GM06990 (cell line): ENCODE data around the gene TEX22.

Experiments
- DNase-seq: peaks from one replicate; pipeline ENCODE4 v3.0.0-alpha.2; 2011; ENCODE audit not compliant: insufficient read length; ENCODE audit errors: extremely low read depth
- H3K27me3 ChIP-seq: replicated peaks from 2 replicates; pipeline ENCODE4 v1.6.0; 2011; ENCODE audit warnings: low read length; ENCODE audit not compliant: control insufficient read depth, insufficient read depth
- H3K36me3 ChIP-seq: 2 replicates; pipeline ENCODE4 v1.5.1; 2011; ENCODE audit warnings: low read length; ENCODE audit not compliant: control insufficient read depth, insufficient read depth
- H3K4me3 ChIP-seq: replicated peaks from 2 replicates; pipeline ENCODE4 v1.5.1; 2011; ENCODE audit warnings: low read depth, mild to moderate bottlenecking, control low read depth, low read length
- TF ChIP-seq, protein P1 (sequence below): IDR thresholded peaks from 2 replicates; pipeline ENCODE4 v1.5.1; 2011; ENCODE audit warnings: low read length, control low read depth, mild to moderate bottlenecking, inconsistent platforms; ENCODE audit not compliant: insufficient read depth, poor library complexity, severe bottlenecking

Gene TEX22

GRCh38 chr14:105388110-105388951, 10.0 kb upstream of the TEX22 start:
- TF ChIP-seq, protein P1, sequence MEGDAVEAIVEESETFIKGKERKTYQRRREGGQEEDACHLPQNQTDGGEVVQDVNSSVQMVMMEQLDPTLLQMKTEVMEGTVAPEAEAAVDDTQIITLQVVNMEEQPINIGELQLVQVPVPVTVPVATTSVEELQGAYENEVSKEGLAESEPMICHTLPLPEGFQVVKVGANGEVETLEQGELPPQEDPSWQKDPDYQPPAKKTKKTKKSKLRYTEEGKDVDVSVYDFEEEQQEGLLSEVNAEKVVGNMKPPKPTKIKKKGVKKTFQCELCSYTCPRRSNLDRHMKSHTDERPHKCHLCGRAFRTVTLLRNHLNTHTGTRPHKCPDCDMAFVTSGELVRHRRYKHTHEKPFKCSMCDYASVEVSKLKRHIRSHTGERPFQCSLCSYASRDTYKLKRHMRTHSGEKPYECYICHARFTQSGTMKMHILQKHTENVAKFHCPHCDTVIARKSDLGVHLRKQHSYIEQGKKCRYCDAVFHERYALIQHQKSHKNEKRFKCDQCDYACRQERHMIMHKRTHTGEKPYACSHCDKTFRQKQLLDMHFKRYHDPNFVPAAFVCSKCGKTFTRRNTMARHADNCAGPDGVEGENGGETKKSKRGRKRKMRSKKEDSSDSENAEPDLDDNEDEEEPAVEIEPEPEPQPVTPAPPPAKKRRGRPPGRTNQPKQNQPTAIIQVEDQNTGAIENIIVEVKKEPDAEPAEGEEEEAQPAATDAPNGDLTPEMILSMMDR, result no peak
- Histone ChIP-seq H3K4me3 (no peak overlapping the region), H3K36me3 (no peaks in the 10 kb centered on the region), H3K27me3 (no peaks in the 10 kb centered on the region)
- peak; percentile 6 for DNase-seq

- no peaks in the 10 kb centered on the region for H3K36me3 ChIP-seq
- H3K4me3 ChIP-seq, result no peak overlapping the region
- no peaks in the 10 kb centered on the region for H3K27me3 ChIP-seq
- peak; percentile 8 for DNase-seq
- TF ChIP-seq, protein P1, result no peak
Measured at GRCh38 chr14:105388976-105389375, 9.4 kb upstream of the TEX22 start.

DNA sequence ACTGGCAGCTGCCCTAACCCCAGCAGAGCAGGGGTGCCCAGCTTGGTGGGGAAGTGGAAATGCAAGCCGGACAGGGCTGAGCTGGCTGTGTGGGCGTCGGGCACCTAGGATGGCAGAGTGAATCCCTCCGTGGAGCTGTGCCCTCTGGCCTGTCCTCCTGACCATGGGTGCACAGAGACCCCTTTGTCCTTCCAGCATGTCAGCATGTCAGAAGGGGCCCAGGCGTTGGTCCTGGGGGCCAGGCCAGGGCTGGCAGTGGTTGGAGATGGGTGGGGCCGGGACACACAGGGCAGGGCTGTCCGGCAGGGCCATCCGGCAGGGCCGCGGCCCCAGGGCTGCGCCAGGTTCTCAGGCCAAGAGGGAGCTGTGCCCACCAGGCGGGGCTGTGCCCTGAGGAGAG, 8.8 kb upstream of the TEX22 start:
- peak; percentile 7 for DNase-seq
- H3K36me3 ChIP-seq, result no peaks in the 10 kb centered on the region
- H3K4me3 ChIP-seq, result no peak overlapping the region
- H3K27me3 ChIP-seq, result no peaks in the 10 kb centered on the region
- TF ChIP-seq, protein P1, result no peak

GRCh38 chr14:105389976-105390848, 8.1 kb upstream of the TEX22 start:
- no peaks in the 10 kb centered on the region for H3K27me3 ChIP-seq
- TF ChIP-seq, protein P1, result no peak
- peak; percentile 5 for DNase-seq
- H3K4me3 ChIP-seq, result no peak overlapping the region
- H3K36me3 ChIP-seq, result no peaks in the 10 kb centered on the region

DNA sequence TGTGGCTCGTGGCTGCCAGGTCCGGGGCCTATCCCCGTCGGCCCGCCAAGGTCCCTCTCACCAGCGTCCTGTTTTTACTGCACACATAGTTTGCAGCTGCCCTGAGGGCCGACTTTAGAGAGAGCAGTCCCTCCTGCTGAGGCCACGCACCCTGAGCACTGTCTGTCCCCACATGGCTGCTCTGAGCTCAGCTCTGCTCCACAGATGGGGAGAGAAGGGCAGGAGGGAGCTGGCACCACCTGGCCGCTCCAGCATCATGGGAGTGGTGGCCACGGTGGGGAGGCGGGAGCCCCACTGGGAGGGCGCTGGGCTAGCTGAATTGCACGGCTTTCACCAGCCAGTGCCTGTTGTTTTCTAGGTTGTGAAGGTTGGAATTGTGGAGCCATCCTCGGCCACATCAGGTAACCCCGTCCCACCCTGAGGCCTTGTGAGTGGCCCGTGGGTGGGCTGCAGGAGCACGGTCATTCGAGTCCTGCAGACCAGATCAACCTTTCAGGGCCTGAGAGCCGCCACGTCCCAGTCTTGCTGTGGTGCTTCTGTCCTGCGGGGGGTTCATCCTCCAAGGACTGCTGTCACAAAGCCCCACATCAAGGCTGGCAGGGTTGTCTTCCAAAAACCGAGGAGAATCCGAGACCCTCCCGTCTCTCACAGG, 7.4 kb upstream of the TEX22 start:
- DNase-seq, result peak; percentile 3
- Histone ChIP-seq H3K36me3 (no peaks in the 10 kb centered on the region), H3K4me3 (no peak overlapping the region), H3K27me3 (no peaks in the 10 kb centered on the region)
- TF ChIP-seq, protein P1, result no peak
